Prostate gland (tissue), 2 donors: ENCODE measurements around the gene RASL10B.

Source experiments
- CTCF ChIP-seq, 4 experiments: fragments of 200-600 bp in 2 of 4; fragments of 450-650 bp in 2 of 4; sonication (generic) in 2 of 4; IDR thresholded peaks; 1 replicate in 3 of 4; 2 replicates in 1 of 4; pipeline ENCODE4 v1.5.1; 2016 to 2019; ENCODE audit warnings: antibody characterized with exemption in 4 of 4, mild to moderate bottlenecking in 2 of 4, moderate library complexity in 2 of 4
- POLR2A ChIP-seq: fragments of 450-650 bp; IDR thresholded peaks from one replicate; pipeline ENCODE4 v1.6.1; 2016; ENCODE audit warnings: antibody characterized with exemption, mild to moderate bottlenecking
- POLR2AphosphoS5 ChIP-seq: sonication (generic); formaldehyde crosslinking; IDR thresholded peaks from one replicate; pipeline ENCODE4 v1.6.1; 2017; ENCODE audit warnings: antibody characterized with exemption

GRCh38 chr17:35760587-35760986 lies 29.1 kb downstream of the RASL10B start, which contains the start of gene C17orf50:
- TF ChIP-seq POLR2A (no peak), CTCF (IDR thresholded peaks at IDR 0.05) (no peak), POLR2AphosphoS5 (no peak)
